ENCODE results near the gene LIN28B.

GRCh38 chr6:105066836-105067235, 109.9 kb downstream of the LIN28B start:
- no peak for TF ChIP-seq POLR2A (IDR thresholded peaks at IDR 0.05; ENCODE audit: low read length)
- no peak for TF ChIP-seq GATA1 (IDR thresholded peaks at IDR 0.05; ENCODE audit: low read depth, low read length)

Measured in erythroblast (primary cell).